GM18511 (cell line): ENCODE results near the gene SMIM20.
"Not testable (repeated sequence)": the region's sequence is repeated elsewhere in the genome, so short reads cannot be mapped to it uniquely, and the experiment has no call there.

Source experiments
- ATAC-seq: cut with Tn5 transposase; IDR thresholded peaks from one replicate; pipeline ENCODE4 v1.9.1; 2021; ENCODE audit warnings: mild to moderate bottlenecking, moderate library complexity; ENCODE audit not compliant: unreplicated experiment

Gene SMIM20

DNA sequence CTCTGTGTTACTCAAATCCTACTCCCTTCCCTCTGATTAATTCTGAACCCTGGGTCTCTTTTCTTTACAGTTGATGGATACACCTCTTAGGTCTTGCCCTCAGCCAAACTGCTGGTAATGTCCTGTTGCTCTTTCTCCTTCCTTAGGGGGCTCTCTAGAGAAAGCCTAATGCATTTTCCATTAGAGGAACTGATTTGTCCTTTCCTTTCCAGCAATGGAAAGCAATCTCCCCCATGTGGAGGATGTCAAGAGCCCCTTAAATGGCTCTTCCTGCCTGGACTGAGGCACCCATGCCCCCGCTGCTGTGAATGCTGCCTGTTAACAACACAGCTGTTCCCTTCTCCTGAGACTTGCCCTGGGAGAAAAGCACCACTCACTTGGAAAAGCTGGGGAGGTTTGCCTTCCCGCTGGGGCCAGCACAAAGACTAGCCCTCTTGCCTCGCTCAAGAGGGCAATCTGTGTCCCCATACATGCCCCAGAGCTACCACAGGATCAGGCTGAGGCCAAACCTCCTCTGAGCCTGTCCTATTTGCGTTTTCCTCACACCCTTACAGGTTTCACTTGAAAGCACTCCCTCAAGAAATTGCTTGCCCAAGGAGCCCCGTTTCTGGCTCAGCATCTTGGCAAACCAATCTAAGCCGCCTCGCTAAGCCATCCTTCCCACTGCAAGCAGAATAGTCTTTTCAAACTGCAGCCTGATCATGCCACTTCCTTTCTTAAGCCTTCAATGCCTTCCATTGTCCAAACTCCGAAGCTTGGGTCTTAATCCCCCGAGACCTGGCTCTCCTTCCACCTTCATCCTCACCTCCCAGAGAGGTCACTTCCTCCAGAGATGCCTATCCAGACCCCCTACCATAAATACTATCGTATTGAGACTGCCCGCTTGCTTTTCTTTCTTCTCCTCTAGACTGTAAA, 23.2 kb upstream of the SMIM20 start:
- no peak for ATAC-seq

- ATAC-seq, result no peak
Observed at GRCh38 chr4:25892796-25893195, 21.2 kb upstream of the SMIM20 start.

DNA sequence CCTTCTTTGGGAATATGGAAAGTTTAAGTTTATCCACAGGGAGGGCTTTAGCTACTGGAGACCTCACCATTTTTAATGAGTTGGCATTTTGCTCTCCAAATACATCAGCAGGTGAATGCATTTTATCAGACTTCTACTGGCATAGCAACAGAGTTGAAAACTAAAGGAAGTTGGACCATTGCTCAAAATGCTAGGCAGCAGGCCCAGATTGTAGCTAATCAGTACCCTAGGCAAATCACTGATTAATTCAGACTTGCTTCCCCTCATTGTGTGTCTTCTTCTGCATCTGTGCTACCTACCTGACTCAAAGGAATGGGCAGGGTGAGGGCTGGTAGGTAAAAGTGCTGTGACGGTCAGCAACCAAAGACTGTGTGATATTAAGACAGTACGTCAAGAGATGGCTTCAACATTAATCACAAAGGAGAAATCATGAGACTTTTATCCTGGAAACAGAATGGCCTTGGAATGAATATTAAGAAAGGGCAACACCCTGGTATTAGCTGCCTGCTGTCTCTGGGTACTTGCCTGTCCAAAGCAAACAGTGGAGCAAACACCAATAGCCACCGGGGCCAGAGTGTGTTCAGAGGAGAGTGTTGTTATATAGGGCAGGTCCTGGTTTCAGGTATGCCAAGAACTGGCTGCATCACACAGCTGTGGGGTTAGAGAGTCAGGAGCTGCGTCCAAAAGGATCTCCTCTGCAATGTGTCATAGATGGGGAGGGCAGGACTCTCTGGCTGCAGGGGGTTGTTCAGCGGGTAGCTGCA, 17.1 kb upstream of the SMIM20 start:
- no peak for ATAC-seq

- no peak for ATAC-seq
Observed at GRCh38 chr4:25900310-25900709, 13.7 kb upstream of the SMIM20 start.

DNA sequence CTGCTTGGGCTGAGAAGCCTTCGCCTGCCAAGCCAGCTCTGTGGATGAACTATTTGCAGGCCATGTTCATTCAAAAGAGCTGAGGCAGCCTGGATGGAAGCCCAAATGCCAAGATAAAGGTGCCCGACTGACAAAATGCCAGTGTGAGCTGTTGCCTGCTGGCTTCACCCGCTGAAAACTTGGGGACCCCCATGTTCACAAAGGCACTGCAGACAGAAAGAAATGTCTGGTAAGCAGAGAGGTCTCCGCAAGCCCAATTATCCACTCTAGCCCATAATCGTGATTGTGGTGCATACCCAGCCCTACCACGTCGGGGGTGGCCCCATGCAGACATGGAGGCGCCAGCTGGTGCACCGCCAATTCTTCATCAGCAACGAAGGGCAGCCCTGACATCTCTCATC, 13.0 kb upstream of the SMIM20 start:
- ATAC-seq, result no peak

- peak; percentile 73 for ATAC-seq
Observed at GRCh38 chr4:25903900-25904747, 9.9 kb upstream of the SMIM20 start.

GRCh38 chr4:25904748-25905082, 9.3 kb upstream of the SMIM20 start:
- ATAC-seq, result peak; percentile 43

DNA sequence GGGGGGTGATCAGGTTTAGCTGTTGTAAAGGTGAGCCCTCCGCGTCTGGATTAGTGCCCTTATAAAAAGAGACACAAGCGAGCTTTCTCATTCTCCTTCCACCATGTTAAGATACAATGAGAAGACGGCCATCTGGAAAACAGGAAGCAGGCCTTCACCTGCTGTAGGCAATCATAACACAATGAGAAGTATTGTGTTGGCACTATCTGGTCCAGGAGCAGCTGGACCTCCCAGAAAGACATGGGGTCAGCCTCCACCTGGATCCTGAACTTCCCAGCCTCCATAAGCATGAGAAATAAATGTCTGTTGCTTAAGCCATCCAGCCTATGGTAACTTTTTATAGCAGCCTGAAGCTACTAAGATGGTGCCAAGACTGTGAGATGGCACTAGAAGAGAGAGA, 8.6 kb upstream of the SMIM20 start:
- no peak for ATAC-seq

DNA sequence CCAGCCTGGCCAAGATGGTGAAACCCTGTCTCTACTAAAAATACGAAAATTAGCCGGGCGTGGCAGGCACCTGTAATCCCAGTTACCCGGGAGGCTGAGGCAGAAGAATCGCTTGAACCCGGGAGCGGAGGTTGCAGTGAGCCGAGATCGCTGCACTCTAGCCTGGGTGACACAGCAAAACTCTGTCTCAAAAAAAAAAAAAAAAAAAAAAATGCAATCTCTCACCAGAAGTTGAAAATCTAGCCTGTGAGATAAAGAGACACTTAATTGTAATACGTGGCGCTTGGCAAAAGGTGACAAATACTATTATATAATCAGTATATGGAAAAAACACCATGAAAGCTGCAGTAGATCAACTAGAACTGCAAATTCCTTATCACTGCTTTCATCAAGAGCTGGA, 7.9 kb upstream of the SMIM20 start:
- ATAC-seq, result not testable (repeated sequence)

- ATAC-seq, result no peak
Observed at GRCh38 chr4:25908491-25908901, 5.5 kb upstream of the SMIM20 start.

- ATAC-seq, result no peak
Observed at GRCh38 chr4:25911356-25911755, 2.7 kb upstream of the SMIM20 start.

- ATAC-seq, result peak; percentile 49
Observed at GRCh38 chr4:25913056-25913850, 767 bp upstream of the SMIM20 start.

- ATAC-seq, result no peak
Observed at GRCh38 chr4:25914670-25915352, 791 bp downstream of the SMIM20 start.

DNA sequence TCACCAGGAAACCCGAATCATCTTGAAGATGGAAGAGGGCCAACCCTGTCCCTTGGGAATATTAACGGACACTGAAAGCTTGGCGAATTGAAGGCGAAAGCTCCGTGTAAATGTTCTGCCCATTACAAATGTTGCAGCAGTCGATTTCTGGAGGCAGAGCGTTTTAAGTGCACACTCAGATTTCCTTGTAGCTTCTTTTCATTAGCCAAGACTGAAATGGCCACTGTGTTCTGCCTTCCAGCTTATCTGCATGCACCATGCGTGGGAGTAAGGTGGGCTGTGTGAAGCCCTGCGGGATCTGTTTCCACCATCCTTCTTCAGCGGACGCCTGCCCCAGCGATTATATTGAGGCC, 1.3 kb downstream of the SMIM20 start:
- ATAC-seq, result no peak

DNA sequence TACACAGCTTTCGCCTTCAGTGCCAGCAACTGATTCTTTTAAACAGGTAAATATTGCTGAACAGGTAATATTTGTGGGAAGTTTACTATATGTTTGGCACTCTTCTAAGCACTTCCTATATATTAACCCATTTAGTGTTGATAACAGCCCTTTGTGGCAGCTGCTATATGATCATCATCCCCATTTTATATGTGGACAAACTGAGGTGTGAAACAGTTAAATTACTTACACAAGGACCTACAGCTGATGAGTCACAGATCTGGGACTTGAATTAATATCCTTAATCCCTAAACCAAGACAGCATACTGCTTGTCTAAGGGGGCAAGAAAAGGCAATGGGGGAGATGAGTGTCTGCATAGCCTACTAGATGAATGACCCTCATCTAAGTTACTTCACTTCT, 2.9 kb downstream of the SMIM20 start:
- ATAC-seq, result no peak

DNA sequence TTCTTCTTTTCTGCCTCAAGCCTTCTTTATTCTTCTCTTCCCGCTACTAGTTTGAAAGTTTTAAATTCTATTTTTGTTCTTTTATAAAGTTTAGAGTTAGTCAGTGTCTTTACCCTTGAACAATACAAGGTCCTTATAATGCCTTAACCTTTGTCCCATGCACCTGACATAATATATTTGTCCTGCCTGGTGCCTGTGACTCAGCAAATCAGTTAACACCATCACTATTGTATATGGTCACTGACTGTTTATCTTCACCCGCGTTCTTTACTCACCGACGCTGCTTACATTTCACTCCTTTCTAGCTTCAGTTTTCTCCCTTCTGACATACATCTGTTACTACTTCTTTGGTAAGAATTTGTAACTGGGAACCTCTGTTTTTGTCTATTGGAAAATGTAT, 5.7 kb downstream of the SMIM20 start:
- ATAC-seq, result no peak

- ATAC-seq, result no peak
Observed at GRCh38 chr4:25921922-25922321, 7.9 kb downstream of the SMIM20 start.

DNA sequence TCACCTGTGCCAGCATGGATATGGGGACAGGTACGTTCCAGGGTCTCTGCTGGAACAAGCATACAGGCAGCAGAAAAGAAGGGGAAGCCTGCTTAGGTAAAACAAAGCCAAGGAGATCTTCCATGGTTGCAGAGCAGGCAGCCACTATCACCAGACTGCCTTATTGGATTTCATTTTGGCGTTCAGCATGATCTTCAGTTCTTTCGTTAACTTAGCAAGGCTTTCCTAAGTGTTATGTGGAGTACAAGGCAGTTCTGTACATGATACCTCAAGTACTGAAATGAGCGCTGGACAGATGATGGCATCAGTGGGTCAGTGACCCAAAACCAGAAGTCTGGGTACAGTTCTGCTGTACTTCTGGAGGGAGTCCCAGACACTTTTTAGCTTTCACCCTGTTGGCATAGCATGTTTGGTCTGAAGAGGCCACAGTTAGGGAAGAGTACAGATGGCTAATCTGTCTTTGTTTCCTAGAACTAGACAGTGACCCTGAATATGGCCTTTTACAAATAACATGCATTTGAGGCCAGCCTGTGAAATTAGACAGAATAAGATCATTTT, 8.9 kb downstream of the SMIM20 start:
- no peak for ATAC-seq

- ATAC-seq, result no peak
Observed at GRCh38 chr4:25923745-25924144, 9.7 kb downstream of the SMIM20 start.
